Measurements from ENCODE around the gene TMEM150A.
A peak's percentile ranks its signal among the peaks of the same experiment; 100 is the strongest.

TMEM150A gene

GRCh38 chr2:85561280-85562212 lies 41.0 kb downstream of the TMEM150A start, which contains the start of gene GGCX:
Gene GGCX, minus strand, starts transcription at chr2:85561493. Its CDS starts 65 bp downstream, at chr2:85561428.
- TF ChIP-seq TAF1 (IDR thresholded peaks at IDR 0.05; ENCODE audit: borderline replicate concordance, insufficient read depth, low read length), result peak; percentile 80
- no peak for TF ChIP-seq SIN3A (IDR thresholded peaks at IDR 0.05; ENCODE audit: borderline replicate concordance, insufficient read depth, low read length)
- TF ChIP-seq REST (IDR thresholded peaks at IDR 0.05; ENCODE audit: insufficient read depth in 1 of 2, low read depth in 2 of 2, low read length in 2 of 2), result no peak
- TF ChIP-seq FOXP2 (optimal IDR thresholded peaks at IDR 0.05; ENCODE audit: borderline replicate concordance, extremely low read depth, extremely low read length, insufficient read depth), result peak; percentile 89
- peak; percentile 92 for TF ChIP-seq POLR2AphosphoS5 (IDR thresholded peaks at IDR 0.05; ENCODE audit: low read depth, low read length)

- TF ChIP-seq FOXP2 (optimal IDR thresholded peaks at IDR 0.05; ENCODE audit: borderline replicate concordance, extremely low read depth, extremely low read length, insufficient read depth), result no peak
- TF ChIP-seq TAF1 (IDR thresholded peaks at IDR 0.05; ENCODE audit: borderline replicate concordance, insufficient read depth, low read length), result no peak
- TF ChIP-seq REST (IDR thresholded peaks at IDR 0.05; ENCODE audit: insufficient read depth in 1 of 2, low read depth in 2 of 2, low read length in 2 of 2), result no peak
- TF ChIP-seq POLR2AphosphoS5 (IDR thresholded peaks at IDR 0.05; ENCODE audit: low read depth, low read length), result no peak
Measured at GRCh38 chr2:85560812-85561279, 41.7 kb downstream of the TMEM150A start.

- TF ChIP-seq FOXP2 (optimal IDR thresholded peaks at IDR 0.05; ENCODE audit: borderline replicate concordance, extremely low read depth, extremely low read length, insufficient read depth), result no peak
- no peak for TF ChIP-seq TAF1 (IDR thresholded peaks at IDR 0.05; ENCODE audit: borderline replicate concordance, insufficient read depth, low read length)
- TF ChIP-seq POLR2AphosphoS5 (IDR thresholded peaks at IDR 0.05; ENCODE audit: low read depth, low read length), result no peak
- TF ChIP-seq SIN3A (IDR thresholded peaks at IDR 0.05; ENCODE audit: borderline replicate concordance, insufficient read depth, low read length), result no peak
- TF ChIP-seq REST (IDR thresholded peaks at IDR 0.05; ENCODE audit: insufficient read depth in 1 of 2, low read depth in 2 of 2, low read length in 2 of 2), result no peak
Measured at GRCh38 chr2:85558160-85558559, 44.3 kb downstream of the TMEM150A start.

GRCh38 chr2:85557130-85557529 lies 45.4 kb downstream of the TMEM150A start:
- TF ChIP-seq TAF1 (IDR thresholded peaks at IDR 0.05; ENCODE audit: borderline replicate concordance, insufficient read depth, low read length) (no peak), POLR2AphosphoS5 (IDR thresholded peaks at IDR 0.05; ENCODE audit: low read depth, low read length) (no peak)

GRCh38 chr2:85554980-85555612 lies 47.4 kb downstream of the TMEM150A start:
- TF ChIP-seq REST (IDR thresholded peaks at IDR 0.05; ENCODE audit: insufficient read depth in 1 of 2, low read depth in 2 of 2, low read length in 2 of 2) (no peak), POLR2AphosphoS5 (IDR thresholded peaks at IDR 0.05; ENCODE audit: low read depth, low read length) (no peak), SIN3A (IDR thresholded peaks at IDR 0.05; ENCODE audit: borderline replicate concordance, insufficient read depth, low read length) (no peak), FOXP2 (optimal IDR thresholded peaks at IDR 0.05; ENCODE audit: borderline replicate concordance, extremely low read depth, extremely low read length, insufficient read depth) (no peak), TAF1 (IDR thresholded peaks at IDR 0.05; ENCODE audit: borderline replicate concordance, insufficient read depth, low read length) (no peak)
